22Rv1 (cell line): Measurements from ENCODE around the gene HTT.

ENCODE experiments used
- ZFX ChIP-seq: fragments of 450-650 bp; IDR thresholded peaks from 2 replicates; pipeline ENCODE4 v1.6.1; 2017; ENCODE audit warnings: antibody characterized with exemption, borderline replicate concordance
- TF ChIP-seq, protein P1 (sequence below): fragments of 450-650 bp; IDR thresholded peaks from 2 replicates; pipeline ENCODE4 v1.5.1; 2017; ENCODE audit warnings: mild to moderate bottlenecking

DNA sequence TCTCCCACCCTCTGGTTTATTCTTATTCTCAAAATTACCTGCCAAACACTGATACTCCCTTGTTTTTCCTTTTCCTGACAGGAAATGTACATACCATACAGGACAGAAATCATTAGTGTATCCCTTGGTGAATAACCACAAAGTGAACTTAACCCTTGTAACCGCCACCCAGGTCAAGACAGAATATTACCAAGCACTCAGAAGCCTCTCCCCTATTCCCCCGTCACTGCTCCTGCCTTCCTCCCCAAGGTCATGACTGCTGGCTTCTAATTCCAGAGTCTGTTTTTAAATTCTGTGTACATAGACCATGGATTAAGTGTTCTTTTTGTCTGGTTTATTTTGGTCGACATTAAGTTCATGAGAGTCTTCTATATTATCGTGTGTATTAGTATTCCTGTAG lies 37.7 kb downstream of the HTT start:
- TF ChIP-seq, protein P1, sequence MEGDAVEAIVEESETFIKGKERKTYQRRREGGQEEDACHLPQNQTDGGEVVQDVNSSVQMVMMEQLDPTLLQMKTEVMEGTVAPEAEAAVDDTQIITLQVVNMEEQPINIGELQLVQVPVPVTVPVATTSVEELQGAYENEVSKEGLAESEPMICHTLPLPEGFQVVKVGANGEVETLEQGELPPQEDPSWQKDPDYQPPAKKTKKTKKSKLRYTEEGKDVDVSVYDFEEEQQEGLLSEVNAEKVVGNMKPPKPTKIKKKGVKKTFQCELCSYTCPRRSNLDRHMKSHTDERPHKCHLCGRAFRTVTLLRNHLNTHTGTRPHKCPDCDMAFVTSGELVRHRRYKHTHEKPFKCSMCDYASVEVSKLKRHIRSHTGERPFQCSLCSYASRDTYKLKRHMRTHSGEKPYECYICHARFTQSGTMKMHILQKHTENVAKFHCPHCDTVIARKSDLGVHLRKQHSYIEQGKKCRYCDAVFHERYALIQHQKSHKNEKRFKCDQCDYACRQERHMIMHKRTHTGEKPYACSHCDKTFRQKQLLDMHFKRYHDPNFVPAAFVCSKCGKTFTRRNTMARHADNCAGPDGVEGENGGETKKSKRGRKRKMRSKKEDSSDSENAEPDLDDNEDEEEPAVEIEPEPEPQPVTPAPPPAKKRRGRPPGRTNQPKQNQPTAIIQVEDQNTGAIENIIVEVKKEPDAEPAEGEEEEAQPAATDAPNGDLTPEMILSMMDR, result no peak
- no peak for TF ChIP-seq ZFX
